GM23338 (cell line): ENCODE data around the gene PKD2. TPM values are rescaled to one million over a fixed set of nuclear protein-coding genes. Genes with fewer than 3 reads are reported as not detected.

Source experiments
- ATAC-seq: fragments of 200-7000 bp; cut with Tn5 transposase; 3 replicates; pipeline ENCODE4 v1.9.1; 2020
- DNase-seq: peaks from one replicate; pipeline ENCODE4 v3.0.0-alpha.2; 2015; ENCODE audit warnings: low spot score
- H2AFZ ChIP-seq: fragments of 200-600 bp; sonication (generic); 2 replicates; pipeline ENCODE4 v1.8.0; 2016; ENCODE audit warnings: antibody characterized with exemption, mild to moderate bottlenecking, moderate library complexity
- H3F3A ChIP-seq: fragments of 200-600 bp; sonication (generic); replicated peaks from 2 replicates; pipeline ENCODE4 v1.8.0; 2017; ENCODE audit warnings: antibody characterized with exemption, mixed run types, low read depth
- H3K27ac ChIP-seq: fragments of 200-600 bp; sonication (generic); 2 replicates; pipeline ENCODE4 v1.6.1; 2016; ENCODE audit warnings: low read depth
- H3K27me3 ChIP-seq: fragments of 200-600 bp; sonication (generic); 2 replicates; pipeline ENCODE4 v1.8.0; 2016; ENCODE audit warnings: mild to moderate bottlenecking, mixed run types, moderate library complexity; ENCODE audit not compliant: insufficient read depth
- H3K36me3 ChIP-seq: fragments of 200-600 bp; sonication (generic); 2 replicates; pipeline ENCODE4 v1.8.0; 2016; ENCODE audit warnings: mild to moderate bottlenecking; ENCODE audit not compliant: insufficient read depth
- H3K4me1 ChIP-seq: fragments of 200-600 bp; sonication (generic); 2 replicates; pipeline ENCODE4 v1.8.0; 2016; ENCODE audit warnings: mild to moderate bottlenecking, moderate library complexity; ENCODE audit not compliant: insufficient read depth
- H3K4me2 ChIP-seq: fragments of 200-600 bp; sonication (generic); 2 replicates; pipeline ENCODE4 v1.7.1; 2017; ENCODE audit warnings: mixed run types
- H3K4me3 ChIP-seq: fragments of 200-600 bp; sonication (generic); 2 replicates; pipeline ENCODE4 v1.6.1; 2016; ENCODE audit warnings: mixed run types
- H3K79me2 ChIP-seq: fragments of 200-600 bp; sonication (generic); replicated peaks from 2 replicates; pipeline ENCODE4 v1.8.0; 2017; ENCODE audit warnings: mild to moderate bottlenecking; ENCODE audit not compliant: insufficient read depth
- H3K9me2 ChIP-seq: fragments of 200-600 bp; sonication (generic); 2 replicates; pipeline ENCODE4 v1.8.0; 2017; ENCODE audit not compliant: insufficient read depth
- H4K20me1 ChIP-seq: fragments of 200-600 bp; sonication (generic); replicated peaks from 2 replicates; pipeline ENCODE4 v1.8.0; 2017; ENCODE audit warnings: mild to moderate bottlenecking; ENCODE audit not compliant: insufficient read depth
- H3K27ac Mint-ChIP-seq: 2 replicates; pipeline ENCODE4 v1.8.0; 2020; ENCODE audit warnings: inconsistent platforms, mild to moderate bottlenecking, moderate library complexity, mixed read lengths
- H3K27me3 Mint-ChIP-seq: 3 replicates; pipeline ENCODE4 v1.8.0; 2022; ENCODE audit warnings: low read depth, mild to moderate bottlenecking, moderate library complexity, mixed read lengths, inconsistent platforms; ENCODE audit not compliant: insufficient read depth, poor library complexity
- H3K36me3 Mint-ChIP-seq: 3 replicates; pipeline ENCODE4 v1.8.0; 2021; ENCODE audit warnings: low read depth, mild to moderate bottlenecking, inconsistent platforms, moderate library complexity, mixed read lengths
- H3K4me1 Mint-ChIP-seq: 3 replicates; pipeline ENCODE4 v1.8.0; 2020; ENCODE audit warnings: mild to moderate bottlenecking, inconsistent platforms, mixed read lengths
- H3K4me3 Mint-ChIP-seq: 3 replicates; pipeline ENCODE4 v1.8.0; 2021; ENCODE audit warnings: moderate library complexity, mild to moderate bottlenecking, inconsistent platforms, mixed read lengths
- H3K9me3 Mint-ChIP-seq: 3 replicates; pipeline ENCODE4 v1.8.0; 2020; ENCODE audit warnings: moderate library complexity, mild to moderate bottlenecking, inconsistent platforms, mixed read lengths
- CREB1 ChIP-seq: fragments of 250-450 bp; sonication (Bioruptor Pico); IDR thresholded peaks from 2 replicates; pipeline ENCODE4 v1.5.0; 2020; ENCODE audit warnings: low read depth, mild to moderate bottlenecking, moderate library complexity
- ETS1 ChIP-seq: IDR thresholded peaks from 2 replicates; pipeline ENCODE4 v1.6.1; 2016; ENCODE audit warnings: antibody characterized with exemption
- EZH2 ChIP-seq: fragments of 200-600 bp; sonication (generic); IDR thresholded peaks from one replicate; pipeline ENCODE4 v1.8.0; 2017; ENCODE audit warnings: antibody characterized with exemption, mild to moderate bottlenecking, low read depth; ENCODE audit not compliant: unreplicated experiment
- EZH2phosphoT487 ChIP-seq: fragments of 200-600 bp; sonication (generic); IDR thresholded peaks from one replicate; pipeline ENCODE4 v1.8.1; 2018; ENCODE audit warnings: antibody characterized with exemption; ENCODE audit not compliant: unreplicated experiment
- JUNB ChIP-seq: IDR thresholded peaks from one replicate; pipeline ENCODE4 v1.6.1; 2016; ENCODE audit warnings: antibody characterized with exemption; ENCODE audit not compliant: unreplicated experiment
- NANOG ChIP-seq: IDR thresholded peaks from 2 replicates; pipeline ENCODE4 v1.6.1; 2016; ENCODE audit warnings: antibody characterized with exemption, borderline replicate concordance
- POLR2AphosphoS5 ChIP-seq: IDR thresholded peaks from 2 replicates; pipeline ENCODE4 v1.6.1; 2016; ENCODE audit warnings: antibody characterized with exemption, low read depth
- STAT1 ChIP-seq: IDR thresholded peaks from one replicate; pipeline ENCODE4 v1.6.1; 2016; ENCODE audit warnings: antibody characterized with exemption; ENCODE audit not compliant: unreplicated experiment
- ZNF114 ChIP-seq: fragments of 250-450 bp; sonication (Bioruptor Pico); IDR thresholded peaks from 2 replicates; pipeline ENCODE4 v1.5.0; 2020; ENCODE audit warnings: mild to moderate bottlenecking, moderate library complexity
- ZNF331 ChIP-seq: fragments of 250-450 bp; sonication (Bioruptor Pico); IDR thresholded peaks from 2 replicates; pipeline ENCODE4 v1.5.0; 2020; ENCODE audit warnings: low read depth, mild to moderate bottlenecking, moderate library complexity
- polyA plus RNA-seq: library from polyadenylated mRNA; unstranded; fragments of >200 nt; fragmentation: Nextera tagmentation; extraction: Ambion mirVana; gene quantifications from 2 replicates; pipeline ENCODE4 v1.2.1, GENCODE V29; 2016
- total RNA-seq: library from RNA; depleted of rRNA; stranded (reverse); fragments of >200 nt; shearing (Covaris generic); gene quantifications from 2 replicates; pipeline ENCODE4 v1.2.3, GENCODE V29; 2014
- TF ChIP-seq, protein P1 (sequence below), 2 experiments: fragments of 200-600 bp in 1 of 2; sonication (generic) in 1 of 2; conservative IDR thresholded peaks; 2 replicates each; pipeline versions ENCODE4 v1.5.1 to v1.6.1; 2016 to 2017; ENCODE audit warnings: antibody characterized with exemption in 2 of 2, low read depth in 2 of 2, mild to moderate bottlenecking in 2 of 2, moderate library complexity in 1 of 2

Gene PKD2
- total and polyA plus RNA-seq, 2 experiments from 2014 or later = 17.9 to 45.3 TPM

DNA sequence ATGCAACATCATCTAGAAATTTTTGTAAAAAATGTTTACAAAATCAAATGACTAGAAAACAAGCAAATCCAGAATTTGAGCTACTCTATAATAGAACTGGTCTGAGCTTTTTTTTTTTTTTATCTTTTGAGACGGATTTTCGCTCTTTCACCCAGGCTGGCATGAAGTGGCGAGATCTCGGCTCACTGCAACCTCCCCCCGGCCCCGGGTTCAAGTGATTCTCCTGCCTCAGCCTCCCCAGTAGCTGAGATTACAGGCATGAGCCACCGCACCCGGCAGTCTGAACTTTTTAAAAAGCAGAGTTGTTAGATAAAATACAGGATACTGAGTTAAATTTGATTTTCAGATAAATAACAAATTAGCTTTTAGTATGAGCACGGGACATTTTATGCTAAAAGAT is 20.9 kb upstream of the PKD2 start:
- Mint-ChIP-seq H3K27me3 (peaks cover 3% of the 10 kb centered on the region), H3K9me3 (no peaks in the 10 kb centered on the region), H3K4me3 (no peak overlapping the region), H3K36me3 (0 out of 3 replicates have a peak, but pooled peaks cover 4% of the 10 kb centered on the region), H3K27ac (no peak overlapping the region), H3K4me1 (peaks cover 5% of the 10 kb centered on the region; the same call in 2 of the 3 replicates)
- Histone ChIP-seq H3K36me3 (no peaks in the 10 kb centered on the region), H4K20me1 (no peaks in the 10 kb centered on the region), H3K4me1 (no peaks in the 10 kb centered on the region), H3K4me2 (no peak overlapping the region), H3K9me2 (no peaks in the 10 kb centered on the region), H3F3A (no peaks in the 10 kb centered on the region), H3K79me2 (no peaks in the 10 kb centered on the region), H3K27me3 (no peaks in the 10 kb centered on the region), H3K27ac (no peak overlapping the region), H3K4me3 (no peak overlapping the region), H2AFZ (no peak overlapping the region)
- DNase-seq = no peak
- TF ChIP-seq NANOG (no peak), ETS1 (no peak), EZH2 (no peak)
- TF ChIP-seq, protein P1, sequence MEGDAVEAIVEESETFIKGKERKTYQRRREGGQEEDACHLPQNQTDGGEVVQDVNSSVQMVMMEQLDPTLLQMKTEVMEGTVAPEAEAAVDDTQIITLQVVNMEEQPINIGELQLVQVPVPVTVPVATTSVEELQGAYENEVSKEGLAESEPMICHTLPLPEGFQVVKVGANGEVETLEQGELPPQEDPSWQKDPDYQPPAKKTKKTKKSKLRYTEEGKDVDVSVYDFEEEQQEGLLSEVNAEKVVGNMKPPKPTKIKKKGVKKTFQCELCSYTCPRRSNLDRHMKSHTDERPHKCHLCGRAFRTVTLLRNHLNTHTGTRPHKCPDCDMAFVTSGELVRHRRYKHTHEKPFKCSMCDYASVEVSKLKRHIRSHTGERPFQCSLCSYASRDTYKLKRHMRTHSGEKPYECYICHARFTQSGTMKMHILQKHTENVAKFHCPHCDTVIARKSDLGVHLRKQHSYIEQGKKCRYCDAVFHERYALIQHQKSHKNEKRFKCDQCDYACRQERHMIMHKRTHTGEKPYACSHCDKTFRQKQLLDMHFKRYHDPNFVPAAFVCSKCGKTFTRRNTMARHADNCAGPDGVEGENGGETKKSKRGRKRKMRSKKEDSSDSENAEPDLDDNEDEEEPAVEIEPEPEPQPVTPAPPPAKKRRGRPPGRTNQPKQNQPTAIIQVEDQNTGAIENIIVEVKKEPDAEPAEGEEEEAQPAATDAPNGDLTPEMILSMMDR (conservative IDR thresholded peaks at IDR 0.05; ENCODE audit: low read depth in 2 of 2) = no peak
- ATAC-seq = no peak

DNA sequence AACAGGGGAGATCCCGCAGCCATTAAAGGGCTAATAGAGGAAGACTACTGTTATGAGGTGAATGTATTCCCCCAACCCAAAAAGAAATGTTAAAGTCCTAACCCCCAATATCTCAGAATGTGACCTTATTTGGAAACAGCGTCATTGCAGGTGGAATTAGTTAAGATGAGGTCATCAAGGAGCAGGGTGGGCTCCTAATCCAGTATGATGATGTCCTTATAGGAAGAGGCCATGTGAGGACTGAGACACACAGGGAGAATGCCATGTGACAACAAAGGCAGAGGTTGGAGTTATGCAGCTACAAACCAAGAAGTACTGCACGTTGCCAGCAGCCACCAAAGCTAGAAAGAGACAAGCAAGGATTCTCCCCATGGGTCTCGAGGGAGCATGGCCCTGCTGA is 17.7 kb upstream of the PKD2 start:
- no peak overlapping the region for H2AFZ ChIP-seq
- Mint-ChIP-seq H3K9me3 (peaks cover 3% of the 10 kb centered on the region; the same call in 1 of the 3 replicates), H3K4me1 (peaks cover 5% of the 10 kb centered on the region; the same call in 2 of the 3 replicates), H3K36me3 (no peaks in the 10 kb centered on the region), H3K27me3 (peaks cover 6% of the 10 kb centered on the region), H3K27ac (no peak overlapping the region), H3K4me3 (no peak overlapping the region)
- no peaks in the 10 kb centered on the region for H3K36me3 ChIP-seq
- no peaks in the 10 kb centered on the region for H3K9me2 ChIP-seq
- no peak overlapping the region for H3K4me2 ChIP-seq
- no peaks in the 10 kb centered on the region for H3K27me3 ChIP-seq
- no peaks in the 10 kb centered on the region for H3K79me2 ChIP-seq
- no peaks in the 10 kb centered on the region for H4K20me1 ChIP-seq
- H3F3A ChIP-seq = no peaks in the 10 kb centered on the region
- ATAC-seq = no peak
- H3K27ac ChIP-seq = no peak overlapping the region
- H3K4me1 ChIP-seq = no peaks in the 10 kb centered on the region
- DNase-seq = no peak
- no peak overlapping the region for H3K4me3 ChIP-seq
- TF ChIP-seq, protein P1 (conservative IDR thresholded peaks at IDR 0.05; ENCODE audit: low read depth in 2 of 2) = no peak
- no peak for TF ChIP-seq STAT1
- no peak for TF ChIP-seq NANOG
- no peak for TF ChIP-seq CREB1 (CRISPR knock-in tag)
- TF ChIP-seq ZNF331 = no peak
- no peak for TF ChIP-seq EZH2phosphoT487
- no peak for TF ChIP-seq ZNF114 (CRISPR knock-in tag)
- no peak for TF ChIP-seq POLR2AphosphoS5
- TF ChIP-seq JUNB = no peak
- no peak for TF ChIP-seq EZH2
